B cell (primary cell): ENCODE measurements around the gene KCNH6.

Experiments
- CTCF ChIP-seq: fragments of 200-600 bp; IDR thresholded peaks from one replicate; pipeline ENCODE4 v1.8.0; 2022; ENCODE audit warnings: antibody characterized with exemption, mild to moderate bottlenecking
- EZH2 ChIP-seq: IDR thresholded peaks from 2 replicates; pipeline ENCODE4 v1.6.1; 2012; ENCODE audit warnings: borderline replicate concordance, low read depth, mild to moderate bottlenecking, moderate library complexity, low read length; ENCODE audit not compliant: insufficient read depth, poor library complexity, severe bottlenecking

GRCh38 chr17:63503341-63503705 lies 19.8 kb upstream of the KCNH6 start:
- TF ChIP-seq CTCF: no peak
- TF ChIP-seq EZH2: no peak
